ENCODE measurements around the gene APPL1.

- TF ChIP-seq POLR2A (IDR thresholded peaks at IDR 0.05) (no peak), CTCF (IDR thresholded peaks at IDR 0.05) (no peak)
Measured at GRCh38 chr3:57234613-57235575, 7.4 kb downstream of the APPL1 start.
